PC-9 (cell line): ENCODE data around the gene PC. TPM values are rescaled to one million over a fixed set of nuclear protein-coding genes. Genes with fewer than 3 reads are reported as not detected.
"Not testable (repeated sequence)": the region's sequence is repeated elsewhere in the genome, so short reads cannot be mapped to it uniquely, and the experiment has no call there.

Source experiments
- BruUV-seq: library from RNA; stranded (reverse); fragments of 400-500 nt; replicated peaks from 2 replicates; lab custom pipeline; 2021; lab: Mats Ljungman, UMichigan
- CTCF ChIA-PET: fragments of 300-600 bp; sonication (Branson Sonifier 250); formaldehyde crosslinking; loops from one replicate; lab custom pipeline; 2022; ENCODE audit warnings: antibody characterized with exemption; lab: Charles Lee
- POLR2A ChIA-PET: fragments of 300-600 bp; sonication (Branson Sonifier 250); formaldehyde crosslinking; loops from one replicate; lab custom pipeline; 2022; ENCODE audit warnings: antibody characterized with exemption; ENCODE audit not compliant: unreplicated experiment; lab: Charles Lee
- DNase-seq, 2 experiments: peaks; one replicate each; pipeline versions ENCODE4 v3.0.0 to v3.0.0-alpha.2; 2015 to 2022; ENCODE audit warnings: mixed read lengths in 1 of 2
- H2AFZ ChIP-seq: fragments of 200-600 bp; sonication (generic); 2 replicates; pipeline ENCODE4 v1.8.1; 2017; ENCODE audit warnings: antibody characterized with exemption
- H3F3A ChIP-seq: fragments of 200-600 bp; sonication (generic); 2 replicates; pipeline ENCODE4 v1.8.1; 2017; ENCODE audit warnings: antibody characterized with exemption, mild to moderate bottlenecking, low read depth; ENCODE audit not compliant: insufficient read depth
- H3K27ac ChIP-seq: fragments of 200-600 bp; sonication (generic); 2 replicates; pipeline ENCODE4 v1.6.1; 2016; ENCODE audit warnings: mixed run types
- H3K27me3 ChIP-seq: fragments of 200-600 bp; sonication (generic); 2 replicates; pipeline ENCODE4 v1.6.1; 2016; ENCODE audit warnings: low read depth, mixed run types; ENCODE audit not compliant: insufficient read depth
- H3K36me3 ChIP-seq: fragments of 200-600 bp; sonication (generic); 2 replicates; pipeline ENCODE4 v1.6.1; 2016; ENCODE audit warnings: low read depth, mixed run types
- H3K4me1 ChIP-seq: fragments of 200-600 bp; sonication (generic); replicated peaks from 2 replicates; pipeline ENCODE4 v1.6.1; 2016; ENCODE audit warnings: mixed run types; ENCODE audit not compliant: insufficient read depth
- H3K4me2 ChIP-seq: fragments of 200-600 bp; sonication (generic); 2 replicates; pipeline ENCODE4 v1.6.1; 2017; ENCODE audit warnings: mixed run types
- H3K4me3 ChIP-seq: fragments of 200-600 bp; sonication (generic); 2 replicates; pipeline ENCODE4 v1.6.1; 2016; ENCODE audit warnings: mixed run types
- H3K79me2 ChIP-seq: fragments of 200-600 bp; sonication (generic); 2 replicates; pipeline ENCODE4 v1.6.1; 2017; ENCODE audit warnings: low read depth, mixed run types
- H3K9me2 ChIP-seq: fragments of 200-600 bp; sonication (generic); 2 replicates; pipeline ENCODE4 v1.8.1; 2017; ENCODE audit warnings: mild to moderate bottlenecking; ENCODE audit not compliant: insufficient read depth
- H3K9me3 ChIP-seq: fragments of 200-600 bp; sonication (generic); 2 replicates; pipeline ENCODE4 v1.8.1; 2016; ENCODE audit warnings: low read depth; ENCODE audit not compliant: insufficient read depth
- H4K20me1 ChIP-seq: fragments of 200-600 bp; sonication (generic); 2 replicates; pipeline ENCODE4 v1.8.1; 2017; ENCODE audit not compliant: insufficient read depth
- EZH2 ChIP-seq: fragments of 200-600 bp; sonication (generic); IDR thresholded peaks from 2 replicates; pipeline ENCODE4 v1.8.0; 2017; ENCODE audit warnings: antibody characterized with exemption, low read depth
- intact Hi-C: fragments of 100-400 bp; cut with micrococcal nuclease; formaldehyde crosslinking; loops from one replicate; pipeline ENCODE4 v1.10.0; 2022; ENCODE audit not compliant: unreplicated experiment
- total RNA-seq: library from RNA; stranded (reverse); gene quantifications from 2 replicates; pipeline ENCODE4 v1.2.3, GENCODE V29; 2021
- TF ChIP-seq, protein P1 (sequence below): fragments of 200-600 bp; sonication (generic); conservative IDR thresholded peaks from 2 replicates; pipeline ENCODE4 v1.6.1; 2017; ENCODE audit warnings: mixed run types, antibody characterized with exemption, mild to moderate bottlenecking, moderate library complexity

PC gene
- total RNA-seq, 1 experiment from 2014 or later: 38.9 TPM

- H3K4me2 ChIP-seq: no peak overlapping the region
Observed at GRCh38 chr11:66962801-66963200, 4.6 kb upstream of the PC start.

GRCh38 chr11:66962247-66962646 is 4.1 kb upstream of the PC start:
- Histone ChIP-seq H3K9me3 (no peaks in the 10 kb centered on the region), H3K27ac (no peak overlapping the region), H4K20me1 (no peaks in the 10 kb centered on the region), H3K36me3 (no peaks in the 10 kb centered on the region), H3K4me1 (peaks cover 15% of the 10 kb centered on the region), H3K79me2 (no peaks in the 10 kb centered on the region), H3F3A (no peaks in the 10 kb centered on the region; the same call in 1 of the 2 replicates), H3K9me2 (no peaks in the 10 kb centered on the region), H3K4me2 (no peak overlapping the region), H3K27me3 (no peaks in the 10 kb centered on the region), H3K4me3 (no peak overlapping the region), H2AFZ (no peak overlapping the region)
- no TSS peak for BruUV-seq
- CTCF ChIA-PET: no interaction called here
- TF ChIP-seq EZH2: no peak
- TF ChIP-seq, protein P1, sequence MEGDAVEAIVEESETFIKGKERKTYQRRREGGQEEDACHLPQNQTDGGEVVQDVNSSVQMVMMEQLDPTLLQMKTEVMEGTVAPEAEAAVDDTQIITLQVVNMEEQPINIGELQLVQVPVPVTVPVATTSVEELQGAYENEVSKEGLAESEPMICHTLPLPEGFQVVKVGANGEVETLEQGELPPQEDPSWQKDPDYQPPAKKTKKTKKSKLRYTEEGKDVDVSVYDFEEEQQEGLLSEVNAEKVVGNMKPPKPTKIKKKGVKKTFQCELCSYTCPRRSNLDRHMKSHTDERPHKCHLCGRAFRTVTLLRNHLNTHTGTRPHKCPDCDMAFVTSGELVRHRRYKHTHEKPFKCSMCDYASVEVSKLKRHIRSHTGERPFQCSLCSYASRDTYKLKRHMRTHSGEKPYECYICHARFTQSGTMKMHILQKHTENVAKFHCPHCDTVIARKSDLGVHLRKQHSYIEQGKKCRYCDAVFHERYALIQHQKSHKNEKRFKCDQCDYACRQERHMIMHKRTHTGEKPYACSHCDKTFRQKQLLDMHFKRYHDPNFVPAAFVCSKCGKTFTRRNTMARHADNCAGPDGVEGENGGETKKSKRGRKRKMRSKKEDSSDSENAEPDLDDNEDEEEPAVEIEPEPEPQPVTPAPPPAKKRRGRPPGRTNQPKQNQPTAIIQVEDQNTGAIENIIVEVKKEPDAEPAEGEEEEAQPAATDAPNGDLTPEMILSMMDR: no peak
- intact Hi-C loops: no loop called here
- no peak for DNase-seq
- POLR2A ChIA-PET: interaction anchor here (0.7 kb wide), 1 partner anchor 34 kb away, joined by 3 read pairs; no protein-coding TSS in a partner anchor

More at GRCh38 chr11:66962801-66963200, 4.6 kb upstream of the PC start:
- no peaks in the 10 kb centered on the region for H3K36me3 ChIP-seq
- no peaks in the 10 kb centered on the region for H3K9me3 ChIP-seq
- POLR2A ChIA-PET: interaction anchor here (0.6 kb wide), 1 partner anchor 413 kb away, joined by 3 read pairs; no protein-coding TSS in a partner anchor
- intact Hi-C loops: no loop called here
- no peak for DNase-seq
- no peak overlapping the region for H2AFZ ChIP-seq
- no peaks in the 10 kb centered on the region for H3K9me2 ChIP-seq
- BruUV-seq: no TSS peak
- no peaks in the 10 kb centered on the region for H3K79me2 ChIP-seq
- TF ChIP-seq, protein P1: no peak
- no peak for TF ChIP-seq EZH2
- peaks cover 15% of the 10 kb centered on the region for H3K4me1 ChIP-seq
- H3K27me3 ChIP-seq: no peaks in the 10 kb centered on the region
- H4K20me1 ChIP-seq: no peaks in the 10 kb centered on the region
- H3K4me3 ChIP-seq: no peak overlapping the region
- CTCF ChIA-PET: interaction anchor here (0.6 kb wide), 2 partner anchors 27 to 667 kb away, joined by 3 to 7 read pairs; no protein-coding TSS in a partner anchor
- H3F3A ChIP-seq: no peaks in the 10 kb centered on the region
- no peak overlapping the region for H3K27ac ChIP-seq

DNA sequence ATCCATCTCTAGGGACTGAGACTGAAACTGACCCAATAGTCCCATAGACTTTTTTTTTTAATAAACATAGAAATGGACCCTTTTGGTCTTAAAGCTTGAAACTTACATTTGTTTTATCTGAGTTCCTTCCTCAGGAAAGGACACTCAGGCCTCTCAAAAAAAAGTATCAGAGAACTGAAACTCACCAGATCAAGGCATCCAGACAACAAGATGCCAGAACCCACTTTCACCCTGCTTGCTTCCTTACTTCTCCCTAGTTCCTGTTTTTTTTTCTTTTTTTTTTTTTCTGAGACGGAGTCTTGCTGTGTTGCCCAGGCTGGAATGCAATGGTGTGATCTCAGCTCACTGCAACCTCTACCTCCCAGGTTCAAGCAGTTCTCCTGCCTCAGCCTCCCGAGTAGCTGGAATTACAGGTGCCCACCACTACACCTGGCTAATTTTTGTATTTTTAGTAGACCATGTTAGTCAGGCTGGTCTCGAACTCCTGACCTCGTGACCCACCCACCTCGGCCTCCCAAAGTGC is 3.6 kb upstream of the PC start:
- POLR2A ChIA-PET: interaction anchor here (0.7 to 0.9 kb wide), 2 partner anchors 34 to 94 kb away, joined by 3 to 8 read pairs; no protein-coding TSS in a partner anchor
- CTCF ChIA-PET: not testable (repeated sequence)

More for the DNA sequence above, 3.6 kb upstream of the PC start:
- H3K4me2 ChIP-seq, H3K27ac ChIP-seq, H3K27me3 ChIP-seq, H3K36me3 ChIP-seq, H3K9me2 ChIP-seq, H3F3A ChIP-seq, H3K4me3 ChIP-seq, H3K79me2 ChIP-seq, H2AFZ ChIP-seq, H4K20me1 ChIP-seq, H3K9me3 ChIP-seq, BruUV-seq, intact Hi-C loops, DNase-seq: not testable (repeated sequence)
- H3K4me1 ChIP-seq: peaks cover 20% of the 10 kb centered on the region
